Dedifferentiated amniotic fluid mesenchymal stem cell (primary cell): Measurements from ENCODE around the gene SMG6.

Source experiments
- DNase-seq: peaks from one replicate; pipeline ENCODE4 v3.0.0-alpha.2; 2016; ENCODE audit errors: extremely low spot score

The SMG6 gene

DNA sequence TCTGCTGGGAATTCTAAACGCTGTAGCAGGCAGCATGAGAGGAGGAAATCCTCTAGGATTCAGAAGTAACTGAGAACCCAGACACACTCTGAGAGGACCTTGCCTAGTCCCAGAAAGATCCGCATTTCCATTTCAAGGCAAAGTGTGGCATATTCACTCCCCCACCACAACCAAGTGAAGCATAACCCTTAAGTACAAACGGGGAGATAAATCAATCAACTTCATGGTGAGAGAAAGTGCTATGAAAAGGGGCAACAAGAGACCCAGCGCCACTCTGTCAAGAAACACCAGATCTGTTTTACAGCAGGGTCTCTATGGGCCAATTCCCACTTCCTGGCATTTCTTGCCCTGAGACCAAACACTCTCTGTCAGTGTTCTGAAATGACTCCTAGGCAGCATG lies 68.3 kb downstream of the SMG6 start:
- no peak for DNase-seq

DNA sequence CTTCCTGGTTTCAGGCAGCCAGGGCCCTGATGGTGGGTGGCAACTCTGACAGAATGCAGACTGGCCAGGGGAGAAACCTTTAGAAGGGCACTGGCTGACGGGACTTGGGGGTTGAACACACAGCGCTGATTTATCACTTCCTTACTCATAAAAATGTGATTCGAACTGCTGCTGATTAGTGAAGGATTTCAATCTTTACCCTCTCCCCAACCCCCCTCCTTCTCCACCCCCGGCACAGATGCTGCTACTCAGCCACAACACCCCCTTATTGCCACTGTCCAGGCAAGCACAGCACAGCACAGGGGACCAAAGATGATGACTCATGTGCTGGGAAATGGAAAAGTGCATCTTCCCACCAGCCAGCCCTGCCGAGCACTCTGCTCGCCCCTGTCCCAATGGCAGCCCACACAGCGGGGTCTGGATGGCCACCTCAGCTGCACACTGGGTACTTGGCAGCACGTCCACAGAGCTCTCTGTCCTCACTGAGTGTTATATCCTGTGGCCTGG lies 70.1 kb downstream of the SMG6 start:
- DNase-seq, result no peak

DNA sequence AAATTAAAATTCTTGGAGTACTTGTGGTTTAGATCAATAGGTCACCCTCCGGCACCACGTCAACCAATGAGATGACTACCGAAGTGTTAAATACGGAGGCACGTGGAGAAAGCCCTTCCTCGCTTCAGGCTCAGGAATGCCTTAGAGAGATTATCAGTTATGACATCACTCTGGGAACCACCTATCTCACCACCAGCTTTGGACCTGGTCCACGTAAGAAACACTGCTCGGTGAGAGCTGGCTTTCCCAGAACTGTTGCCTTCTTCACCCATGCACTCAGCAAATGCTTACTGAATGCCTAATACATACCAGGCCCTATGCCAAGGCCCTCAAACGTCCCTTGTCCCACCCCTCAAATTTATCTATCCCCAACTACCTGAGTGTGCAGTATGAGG lies 71.3 kb downstream of the SMG6 start:
- DNase-seq, result no peak

DNA sequence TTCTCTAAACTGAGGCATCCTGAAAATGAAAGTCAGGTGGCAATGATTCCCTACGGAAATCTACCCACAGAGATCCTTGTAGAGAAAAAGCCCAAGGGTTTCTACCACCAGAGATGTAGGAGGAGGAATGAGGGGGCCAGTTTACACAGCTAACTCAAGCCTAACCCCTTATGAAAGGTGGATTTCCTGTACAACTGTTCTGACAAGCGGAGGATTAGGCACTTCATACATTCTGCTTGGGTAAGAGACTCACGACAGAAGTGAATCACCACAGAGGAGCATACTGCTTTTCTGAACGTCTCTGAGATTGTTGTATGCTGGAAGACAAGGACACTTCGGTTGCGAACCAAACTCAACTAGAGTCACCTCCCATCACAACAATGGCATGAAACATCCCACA lies 72.7 kb downstream of the SMG6 start:
- no peak for DNase-seq

DNA sequence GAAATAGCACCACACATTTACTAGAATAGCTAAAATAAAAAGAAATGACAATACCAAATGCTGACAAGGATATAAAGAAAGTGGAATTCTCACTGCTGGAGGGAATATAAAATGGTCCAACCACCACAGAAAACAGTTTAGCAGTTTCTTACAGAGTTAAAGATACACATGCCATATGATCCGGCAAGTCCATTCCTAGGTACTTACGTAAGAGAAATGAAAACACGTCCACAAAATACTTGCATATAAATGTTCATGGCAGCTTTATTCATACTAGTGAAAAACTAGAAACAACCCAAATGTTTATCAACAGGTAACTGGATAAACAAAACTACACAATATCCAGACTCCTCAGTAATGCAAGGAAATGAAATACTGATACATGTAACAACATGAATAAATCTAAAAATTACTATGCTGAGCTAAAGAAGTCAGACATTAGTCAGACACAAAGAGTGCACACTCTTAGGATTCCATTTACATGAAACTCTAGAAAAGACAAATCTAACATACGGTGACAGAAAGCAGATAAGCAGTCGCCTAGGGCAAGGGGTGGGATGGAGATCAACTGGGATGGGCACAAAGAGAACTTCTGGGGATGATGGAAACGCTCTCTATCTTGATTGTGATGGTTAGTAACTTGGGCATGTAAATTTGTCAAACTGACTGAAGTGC lies 76.4 kb downstream of the SMG6 start:
- DNase-seq, result no peak

DNA sequence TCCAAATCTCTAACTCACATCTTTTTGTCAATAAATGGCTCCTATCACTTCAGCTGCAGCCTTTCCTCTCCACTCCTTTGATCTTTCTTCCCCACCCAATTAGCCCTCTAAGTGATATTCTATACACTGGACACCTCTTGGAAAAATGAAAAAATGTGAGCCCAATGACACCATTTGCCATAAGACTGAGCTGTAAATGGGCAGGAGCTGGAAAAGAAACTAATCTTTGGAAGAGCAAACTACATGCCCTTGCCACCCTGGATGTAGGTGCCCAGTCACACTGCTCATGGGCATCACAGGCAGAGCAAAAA lies 80.0 kb downstream of the SMG6 start:
- no peak for DNase-seq

DNA sequence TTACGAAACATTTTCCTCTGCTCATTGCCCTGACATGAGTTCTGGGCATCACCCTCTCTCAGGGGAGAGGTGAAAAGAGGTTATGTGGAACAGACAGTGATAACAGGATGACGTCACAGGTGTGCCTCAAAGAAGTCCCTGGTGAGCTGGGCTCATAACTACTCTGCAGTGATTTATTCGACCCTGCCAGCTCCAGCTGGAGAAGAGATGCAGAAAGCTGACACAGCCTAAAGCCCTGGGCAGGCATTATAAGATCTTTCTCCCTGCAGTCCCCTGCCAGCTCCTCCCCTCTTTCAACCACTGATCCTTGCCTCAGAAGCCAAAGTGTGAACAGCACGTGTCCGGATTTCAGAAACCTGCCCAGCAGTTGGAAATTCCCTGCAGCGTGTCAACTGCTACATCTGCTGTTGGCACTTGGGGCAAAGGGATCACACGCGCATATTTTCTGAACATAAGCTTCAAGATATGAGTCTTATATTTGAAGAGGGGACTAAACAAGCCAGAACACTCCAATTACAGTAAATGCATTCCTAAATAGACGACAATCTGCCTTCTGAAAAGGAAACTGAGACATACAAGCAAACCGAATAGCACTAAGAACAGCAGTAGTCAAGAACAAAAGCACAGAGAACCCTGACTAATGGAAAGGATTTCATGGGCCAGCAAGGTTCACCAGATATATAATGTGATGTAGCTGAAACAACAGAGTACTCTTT lies 80.5 kb downstream of the SMG6 start:
- DNase-seq, result peak; percentile 32

DNA sequence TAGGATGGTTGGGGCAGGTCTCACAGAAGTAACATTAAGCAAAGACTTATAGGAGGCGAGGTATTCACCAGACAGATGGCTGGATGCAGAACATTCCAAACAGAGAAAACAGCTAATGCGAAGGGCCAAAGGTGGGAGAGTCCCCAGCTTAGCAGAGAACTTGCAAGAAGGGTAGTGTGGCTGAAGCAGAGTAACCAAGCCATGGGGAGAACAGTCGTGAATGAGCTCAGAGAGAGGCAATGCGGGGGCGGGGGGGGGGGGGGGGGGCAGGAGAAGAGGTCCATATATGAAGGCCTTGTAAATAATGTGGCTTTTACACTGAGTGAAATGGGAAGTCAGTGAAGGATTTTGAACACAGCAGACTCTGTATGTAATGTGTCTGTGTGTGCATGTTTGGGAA lies 81.3 kb downstream of the SMG6 start:
- no peak for DNase-seq

DNA sequence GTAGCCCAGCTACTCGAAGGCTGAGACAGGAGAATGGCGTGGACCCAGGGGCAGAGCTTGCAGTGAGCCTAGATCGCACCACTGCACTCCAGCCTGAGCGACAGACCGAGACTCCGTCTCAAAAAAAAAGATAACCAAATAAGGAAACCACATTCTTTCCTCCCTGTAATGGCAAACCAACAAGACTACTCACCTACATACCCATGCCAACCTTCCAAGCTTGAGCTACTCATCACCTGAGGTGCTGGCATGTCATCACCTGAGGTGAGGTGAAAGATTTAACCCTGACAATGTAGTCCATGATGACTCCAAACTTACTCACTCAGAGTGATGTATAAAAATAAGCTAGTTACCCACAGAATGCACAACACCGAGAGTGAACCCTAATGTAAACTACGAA lies 85.2 kb downstream of the SMG6 start:
- DNase-seq, result no peak

DNA sequence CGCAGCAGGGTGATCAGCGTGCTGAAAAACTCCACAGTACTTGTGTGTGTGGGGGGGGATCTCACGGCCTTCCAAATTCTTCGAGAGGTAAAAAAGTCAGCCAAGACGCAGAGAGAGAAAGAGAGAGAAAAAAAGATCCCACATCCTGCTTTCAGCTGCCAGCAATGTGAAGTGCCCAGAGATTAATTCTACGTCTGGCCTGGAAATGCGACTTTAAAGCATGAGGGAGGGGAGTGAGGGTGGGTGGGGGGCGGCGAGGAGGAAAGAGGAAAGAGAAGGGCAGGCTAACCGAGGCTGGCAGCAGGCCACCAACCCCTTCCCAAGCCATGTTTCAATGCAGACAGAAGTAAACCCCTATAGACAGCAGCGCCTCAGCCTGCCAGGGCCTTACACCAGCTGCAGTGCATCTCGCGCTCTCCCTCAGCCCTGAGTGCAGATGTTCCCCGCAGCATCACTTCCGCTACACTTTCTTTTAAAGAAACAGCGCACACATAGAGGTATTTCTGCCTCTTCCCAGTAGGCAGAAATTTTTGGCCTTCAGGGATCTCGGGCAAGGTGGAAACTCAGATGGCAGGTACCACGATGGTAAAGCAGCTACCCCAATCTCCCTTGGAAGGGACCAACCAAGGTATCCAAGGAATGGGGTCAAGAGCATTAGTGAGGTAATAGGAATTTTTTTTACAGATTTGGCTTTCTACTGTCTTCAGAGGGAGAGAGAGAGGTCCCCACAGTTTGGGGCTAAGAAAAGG lies 87.8 kb downstream of the SMG6 start:
- DNase-seq, result peak; percentile 77

DNA sequence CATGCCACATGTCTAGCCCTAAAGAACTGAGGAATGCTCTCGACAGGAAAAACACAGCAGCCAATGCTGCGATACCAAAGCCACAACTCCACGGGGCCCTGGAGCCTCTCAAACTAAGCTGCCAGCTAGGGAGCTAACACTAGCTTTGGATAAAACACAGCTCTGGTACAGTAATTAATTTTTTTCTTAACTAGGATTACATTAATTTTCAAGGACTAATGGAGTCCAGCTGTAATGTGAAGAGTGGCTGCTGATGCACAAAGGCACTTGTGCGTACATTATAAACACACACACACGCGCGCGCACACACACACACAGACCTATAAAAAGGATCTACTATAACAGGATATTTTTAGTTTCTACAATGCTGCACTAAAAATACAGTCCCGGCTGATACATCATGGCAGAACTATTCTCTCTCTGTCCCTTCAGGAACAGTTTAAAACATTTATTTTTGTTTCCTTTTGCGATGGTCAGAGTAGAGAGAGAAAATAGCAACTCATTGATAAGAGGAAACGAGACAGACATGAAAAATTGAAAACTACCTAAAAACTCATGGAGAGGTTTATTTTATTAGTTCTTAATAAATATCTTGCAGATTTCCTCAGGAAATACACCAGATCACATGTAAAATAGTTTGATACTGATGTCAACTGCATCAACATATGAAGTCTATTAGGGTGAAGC lies 88.5 kb downstream of the SMG6 start:
- DNase-seq, result no peak

DNA sequence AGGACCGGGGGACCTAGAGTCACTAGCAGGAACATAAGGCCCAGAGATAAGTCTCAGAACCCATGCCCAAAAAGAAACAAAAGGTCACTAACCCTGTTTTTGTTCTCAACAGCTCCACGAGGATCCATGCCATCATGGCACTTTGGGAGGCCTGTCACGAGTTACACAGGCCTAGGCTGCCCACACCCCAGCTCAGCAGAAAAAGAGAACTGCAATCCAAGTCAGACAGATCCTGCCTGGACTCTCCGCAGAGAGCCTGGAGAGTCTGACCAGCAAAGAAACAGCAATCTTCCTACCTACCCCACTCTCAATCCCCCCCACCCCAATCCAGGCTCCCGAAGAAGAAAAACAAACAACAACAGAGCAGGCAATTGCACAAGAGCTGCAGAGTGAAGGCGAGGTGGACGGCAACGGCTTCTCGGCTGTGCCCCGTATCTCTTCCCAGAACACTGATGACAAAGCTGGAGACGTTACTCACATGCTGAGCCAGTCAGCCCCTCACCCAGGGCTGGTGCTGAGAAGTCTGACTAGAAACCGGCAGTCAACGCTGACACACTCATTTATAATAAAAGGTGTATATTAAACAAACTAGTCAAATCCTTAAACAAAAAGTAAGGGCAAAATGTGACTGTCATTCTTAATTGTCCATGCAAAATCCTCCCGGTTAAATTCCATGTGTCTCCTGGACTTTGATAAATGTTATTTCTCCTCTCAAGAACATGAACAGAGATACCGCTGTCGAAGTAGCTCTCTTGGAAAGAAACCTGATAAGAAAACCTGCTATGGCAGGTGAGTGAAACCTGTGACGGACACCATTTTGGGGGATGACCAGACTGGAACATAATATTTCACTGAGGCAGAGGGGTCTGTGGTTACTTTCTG lies 89.3 kb downstream of the SMG6 start:
- peak; percentile 58 for DNase-seq

DNA sequence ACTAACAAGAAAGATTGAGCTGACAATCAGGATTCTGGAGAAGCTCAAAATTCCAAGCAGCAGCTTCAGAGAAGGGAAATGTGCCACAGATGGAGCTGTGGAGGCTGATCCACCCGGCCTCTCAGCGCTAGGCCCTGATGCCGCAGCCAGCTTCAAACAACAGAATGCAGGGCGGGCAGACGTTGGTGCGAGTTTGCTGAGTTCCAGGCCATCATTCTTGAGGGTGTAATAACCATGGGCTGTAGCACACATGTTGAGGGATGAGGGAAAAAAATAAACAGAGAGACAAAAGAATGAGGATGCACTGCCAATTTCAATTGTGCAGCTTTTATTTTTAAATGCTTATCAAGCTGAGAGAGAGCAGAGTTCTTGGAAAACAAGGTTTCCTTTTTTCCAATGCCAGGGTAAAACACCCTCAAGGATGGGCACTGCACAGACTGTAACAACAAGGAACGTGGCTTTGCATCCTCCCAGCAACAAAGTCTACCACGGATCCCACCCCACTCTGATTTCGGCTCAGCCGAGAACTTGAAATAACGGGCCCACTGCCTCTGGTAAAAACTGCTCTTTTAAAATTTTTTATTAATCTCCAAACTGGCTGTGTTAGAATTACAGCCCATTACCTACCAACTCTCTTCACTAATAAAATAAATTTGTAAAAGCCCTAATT lies 90.2 kb downstream of the SMG6 start:
- DNase-seq, result no peak

DNA sequence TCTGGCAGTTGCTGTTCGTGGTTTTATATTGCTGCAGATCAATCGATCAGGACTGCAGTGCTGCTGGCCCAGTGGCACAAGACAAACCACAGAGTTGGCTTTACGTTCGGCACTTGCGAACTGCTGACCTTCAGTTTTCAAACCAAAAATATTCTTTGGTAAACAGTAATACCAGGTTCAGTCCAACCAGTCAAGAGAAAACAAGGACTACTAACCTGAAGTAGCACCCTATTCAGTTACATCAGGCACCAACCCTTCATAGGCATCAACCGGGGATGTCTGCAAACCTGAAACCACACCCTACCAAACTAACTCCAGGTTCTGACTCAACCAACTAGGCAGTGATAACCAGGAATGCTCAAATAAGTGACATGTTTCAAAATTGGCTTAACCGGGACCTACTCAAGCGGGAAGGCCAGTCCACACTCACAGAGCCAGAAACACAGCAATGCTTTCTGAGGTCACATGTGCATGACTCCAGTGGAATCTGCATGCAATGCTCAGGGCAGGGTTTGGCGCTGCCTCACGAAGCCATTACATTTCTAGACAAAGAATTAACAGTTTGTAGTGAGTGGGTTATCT lies 91.1 kb downstream of the SMG6 start:
- DNase-seq, result peak; percentile 65

DNA sequence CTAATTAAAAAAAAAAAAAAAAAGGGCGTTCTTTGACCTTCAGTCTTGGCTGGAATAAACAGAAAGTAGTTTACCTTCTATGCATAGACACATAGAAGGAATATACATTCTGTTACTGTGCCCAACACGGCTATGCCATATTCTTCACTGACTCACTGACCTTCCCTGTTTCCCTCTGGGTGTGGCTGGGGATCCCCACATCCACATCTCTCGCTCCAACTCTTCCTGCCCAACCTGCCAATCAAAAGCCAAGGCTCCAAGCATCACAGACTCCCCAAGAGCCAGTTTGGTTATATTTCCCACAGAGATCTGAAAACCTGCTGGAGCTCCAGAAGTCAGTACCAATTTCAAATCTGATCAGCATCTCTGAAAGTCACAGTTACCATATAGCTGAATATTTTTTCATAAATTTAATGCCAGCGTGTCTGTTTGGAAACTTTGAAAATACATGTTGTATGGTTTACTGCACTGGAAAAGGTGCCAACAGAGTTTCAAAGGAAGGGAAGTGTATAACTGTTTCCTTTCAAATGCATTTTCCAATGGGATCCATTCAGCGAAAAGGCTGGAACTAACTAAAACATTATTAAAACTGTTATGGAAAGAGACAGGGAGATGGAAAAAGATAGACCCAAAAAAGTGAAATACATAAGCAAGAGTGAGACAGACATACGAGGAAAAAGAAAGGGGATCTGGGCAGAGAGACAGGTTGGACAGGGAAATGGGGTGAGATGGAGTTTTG lies 91.8 kb downstream of the SMG6 start:
- no peak for DNase-seq

DNA sequence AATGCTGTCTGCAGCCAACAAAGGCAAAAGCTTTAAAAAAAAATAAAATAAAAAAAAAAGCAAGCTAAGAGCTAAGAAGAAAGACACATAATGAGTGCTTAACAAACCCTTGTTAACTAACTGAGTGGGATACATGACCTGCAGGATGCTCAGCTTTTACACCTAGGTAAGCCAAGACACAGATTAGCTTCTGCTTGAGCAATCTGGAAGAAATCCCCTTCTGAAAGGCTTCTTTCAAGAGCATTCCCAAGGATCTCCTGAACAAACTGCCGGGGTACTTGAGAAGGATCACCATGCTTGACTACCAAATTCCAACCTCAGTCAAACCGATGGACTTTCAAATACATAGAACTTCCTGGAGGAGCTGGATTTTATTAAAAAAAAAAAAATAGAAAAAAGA lies 92.9 kb downstream of the SMG6 start:
- no peak for DNase-seq

DNA sequence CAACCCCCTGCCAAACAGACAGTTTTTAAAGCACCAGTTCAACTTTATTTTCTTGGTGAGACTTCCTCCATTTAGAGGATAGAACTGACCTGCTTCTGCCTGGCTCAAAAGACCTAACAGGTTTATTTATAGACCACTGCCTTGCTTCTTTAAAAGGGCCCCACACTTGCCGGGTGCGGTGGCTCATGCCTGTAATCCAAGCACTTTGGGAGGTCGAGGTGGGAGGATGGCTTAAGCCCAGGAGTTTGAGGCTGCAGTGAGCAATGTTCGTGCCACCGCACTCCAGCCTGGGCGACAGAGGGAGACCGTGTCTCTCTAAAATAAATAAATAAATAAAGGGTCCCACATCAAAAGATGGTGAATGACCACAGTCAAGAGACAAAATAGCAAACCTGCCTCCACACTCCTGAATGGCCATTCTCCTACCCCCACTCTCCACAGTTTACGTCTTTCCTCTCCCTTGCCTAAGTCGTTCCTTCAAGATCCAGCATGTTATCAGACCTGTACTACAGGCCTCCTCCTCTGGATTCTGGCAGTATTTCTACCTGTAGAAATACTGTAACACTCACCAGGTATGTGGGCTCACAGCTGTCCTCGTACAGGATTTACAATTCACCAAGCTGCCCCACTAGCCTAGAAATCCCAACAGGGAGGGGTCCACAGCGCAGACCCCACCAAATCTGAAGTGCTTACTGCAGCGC lies 95.6 kb downstream of the SMG6 start:
- DNase-seq, result no peak

DNA sequence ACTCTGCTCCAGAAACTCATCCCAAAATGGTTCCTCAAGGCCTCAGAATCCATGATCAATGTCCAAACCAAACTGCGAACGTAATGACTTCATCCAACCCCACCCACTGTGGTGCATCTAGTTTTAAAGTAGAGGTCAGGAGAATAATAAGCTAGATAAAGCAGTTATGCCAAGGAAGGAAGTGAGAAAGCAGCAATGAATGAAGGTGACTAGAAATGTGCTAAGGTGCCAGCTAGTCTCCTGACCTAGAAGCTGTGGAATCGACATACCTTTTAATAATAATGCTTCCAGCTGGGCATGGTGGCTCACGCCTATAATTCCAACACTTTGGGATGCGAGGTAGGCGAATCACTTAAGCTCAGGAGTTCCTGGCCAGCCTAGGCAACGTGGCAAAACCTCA lies 99.2 kb downstream of the SMG6 start:
- no peak for DNase-seq

DNA sequence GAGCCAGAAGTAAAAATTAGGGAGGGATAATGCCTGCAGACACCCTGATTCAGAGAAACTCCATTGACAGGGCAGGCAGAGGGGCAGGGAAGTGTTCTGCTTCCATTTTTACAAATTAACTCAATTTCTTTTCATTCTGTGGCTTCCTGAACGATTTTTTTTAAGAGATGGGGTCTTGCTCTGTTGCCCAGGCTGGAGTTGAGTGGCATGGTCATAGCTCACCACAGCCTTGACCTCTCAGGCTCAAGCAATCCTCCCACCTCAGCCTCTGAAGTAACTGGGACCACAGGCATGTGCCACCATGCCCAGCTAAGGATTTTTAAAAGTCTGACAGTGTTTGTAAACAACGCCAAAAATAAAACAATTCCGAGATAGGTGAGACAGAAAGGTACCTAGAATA lies 99.8 kb downstream of the SMG6 start:
- no peak for DNase-seq
